HG02571 (cell line): ENCODE results near the gene MMP7.

Source experiments
- ATAC-seq: cut with Tn5 transposase; IDR thresholded peaks from one replicate; pipeline ENCODE4 v1.9.1; 2021; ENCODE audit warnings: mild to moderate bottlenecking, moderate library complexity; ENCODE audit not compliant: unreplicated experiment

Gene MMP7

GRCh38 chr11:102530558-102530957, at the start of gene MMP7:
MMP7 (minus strand) TSS chr11:102530747; CDS start chr11:102530700, 47 bp downstream.
- ATAC-seq, result no peak

- ATAC-seq, result no peak
Measured at GRCh38 chr11:102577723-102578122, 47.2 kb upstream of the MMP7 start.

- ATAC-seq, result no peak
Measured at GRCh38 chr11:102577182-102577581, 46.6 kb upstream of the MMP7 start.

GRCh38 chr11:102576350-102576749, 45.8 kb upstream of the MMP7 start:
- ATAC-seq, result no peak

GRCh38 chr11:102575012-102575411, 44.5 kb upstream of the MMP7 start:
- ATAC-seq, result no peak

GRCh38 chr11:102573851-102574250, 43.3 kb upstream of the MMP7 start:
- no peak for ATAC-seq

- no peak for ATAC-seq
Measured at GRCh38 chr11:102572554-102573220, 42.1 kb upstream of the MMP7 start.

GRCh38 chr11:102568851-102569250, 38.3 kb upstream of the MMP7 start:
- ATAC-seq, result no peak

- no peak for ATAC-seq
Measured at GRCh38 chr11:102566112-102566511, 35.6 kb upstream of the MMP7 start.

GRCh38 chr11:102564110-102564509, 33.6 kb upstream of the MMP7 start:
- peak; percentile 55 for ATAC-seq

GRCh38 chr11:102561636-102562035, 31.1 kb upstream of the MMP7 start:
- no peak for ATAC-seq

GRCh38 chr11:102560555-102561011, 30.0 kb upstream of the MMP7 start:
- ATAC-seq, result peak; percentile 73

- peak; percentile 31 for ATAC-seq
Measured at GRCh38 chr11:102559839-102560238, 29.3 kb upstream of the MMP7 start.

GRCh38 chr11:102555091-102555490, 24.5 kb upstream of the MMP7 start:
- ATAC-seq, result no peak

GRCh38 chr11:102553835-102554282, 23.3 kb upstream of the MMP7 start:
- peak; percentile 62 for ATAC-seq

GRCh38 chr11:102552447-102553194, 22.1 kb upstream of the MMP7 start:
- ATAC-seq, result no peak

GRCh38 chr11:102552020-102552419, 21.5 kb upstream of the MMP7 start:
- no peak for ATAC-seq

GRCh38 chr11:102551169-102551781, 20.7 kb upstream of the MMP7 start:
- no peak for ATAC-seq

- peak; percentile 60 for ATAC-seq
Measured at GRCh38 chr11:102546923-102547471, 16.4 kb upstream of the MMP7 start.

- ATAC-seq, result peak; percentile 49
Measured at GRCh38 chr11:102546427-102546826, 15.9 kb upstream of the MMP7 start.

GRCh38 chr11:102545701-102546100, 15.2 kb upstream of the MMP7 start:
- no peak for ATAC-seq
